Prostate gland (tissue), 2 donors: Measurements from ENCODE around the gene KLHL2. TPM values are rescaled to one million over a fixed set of nuclear protein-coding genes. Genes with fewer than 3 reads are reported as not detected.
A peak's percentile ranks its signal among the peaks of the same experiment; 100 is the strongest.

Experiments used
- DNase-seq: peaks from one replicate; pipeline ENCODE4 v3.0.0-alpha.2; 2019; ENCODE audit warnings: low spot score
- H3K27ac ChIP-seq, 2 donors: fragments of 200-600 bp; sonication (generic); 2 replicates each; pipeline ENCODE4 v1.5.1; 2017 to 2019
- H3K27me3 ChIP-seq: fragments of 200-600 bp; sonication (generic); replicated peaks from 2 replicates; pipeline ENCODE4 v1.5.1; 2019; ENCODE audit not compliant: insufficient read depth
- H3K36me3 ChIP-seq, 2 donors: fragments of 200-600 bp; sonication (generic); 1 replicate in 1 of 2; 2 replicates in 1 of 2; pipeline versions ENCODE4 v1.5.1 to v1.8.1; 2017 to 2019
- H3K4me1 ChIP-seq: fragments of 200-600 bp; sonication (generic); replicated peaks from 2 replicates; pipeline ENCODE4 v1.5.1; 2019
- H3K4me3 ChIP-seq, 2 donors: fragments of 200-600 bp; sonication (generic); 2 replicates each; pipeline ENCODE4 v1.5.1; 2017 to 2019
- H3K9me3 ChIP-seq: fragments of 200-600 bp; sonication (generic); 2 replicates; pipeline ENCODE4 v1.5.1; 2017
- POLR2A ChIP-seq: fragments of 450-650 bp; IDR thresholded peaks from one replicate; pipeline ENCODE4 v1.6.1; 2016; ENCODE audit warnings: antibody characterized with exemption, mild to moderate bottlenecking
- POLR2AphosphoS5 ChIP-seq: sonication (generic); formaldehyde crosslinking; IDR thresholded peaks from one replicate; pipeline ENCODE4 v1.6.1; 2017; ENCODE audit warnings: antibody characterized with exemption
- WGBS: methylation state at CpG from one replicate; pipeline ENCODE4 v1.1.5; 2018; 5-methylcytosine and 5-hydroxymethylcytosine counted together
- intact Hi-C: fragments of 100-400 bp; cut with DNase I; formaldehyde crosslinking; loops from one replicate; pipeline ENCODE4 v1.14.2; 2022
- total RNA-seq, 2 donors: library from RNA; depleted of rRNA; stranded (reverse); fragments of >200 nt; gene quantifications; one replicate each; pipeline ENCODE4 v1.1.0, GENCODE V29; 2016
- TF ChIP-seq, protein P1 (sequence below), 4 experiments: fragments of 200-600 bp in 2 of 4; fragments of 450-650 bp in 2 of 4; sonication (generic) in 2 of 4; IDR thresholded peaks; 1 replicate in 3 of 4; 2 replicates in 1 of 4; pipeline ENCODE4 v1.5.1; 2016 to 2019; ENCODE audit warnings: antibody characterized with exemption in 4 of 4, mild to moderate bottlenecking in 2 of 4, moderate library complexity in 2 of 4

Gene KLHL2
- total RNA-seq, 2 donors from 2014 or later: 20.4 to 22.2 TPM

- no peak overlapping the region for H3K27ac ChIP-seq
- 95% methylated on average over 5 of the region's 5 CpGs for WGBS
- H3K27me3 ChIP-seq: no peaks in the 10 kb centered on the region
- intact Hi-C loops: no loop called here
- TF ChIP-seq POLR2AphosphoS5 (no peak), POLR2A (no peak)
- TF ChIP-seq, protein P1, sequence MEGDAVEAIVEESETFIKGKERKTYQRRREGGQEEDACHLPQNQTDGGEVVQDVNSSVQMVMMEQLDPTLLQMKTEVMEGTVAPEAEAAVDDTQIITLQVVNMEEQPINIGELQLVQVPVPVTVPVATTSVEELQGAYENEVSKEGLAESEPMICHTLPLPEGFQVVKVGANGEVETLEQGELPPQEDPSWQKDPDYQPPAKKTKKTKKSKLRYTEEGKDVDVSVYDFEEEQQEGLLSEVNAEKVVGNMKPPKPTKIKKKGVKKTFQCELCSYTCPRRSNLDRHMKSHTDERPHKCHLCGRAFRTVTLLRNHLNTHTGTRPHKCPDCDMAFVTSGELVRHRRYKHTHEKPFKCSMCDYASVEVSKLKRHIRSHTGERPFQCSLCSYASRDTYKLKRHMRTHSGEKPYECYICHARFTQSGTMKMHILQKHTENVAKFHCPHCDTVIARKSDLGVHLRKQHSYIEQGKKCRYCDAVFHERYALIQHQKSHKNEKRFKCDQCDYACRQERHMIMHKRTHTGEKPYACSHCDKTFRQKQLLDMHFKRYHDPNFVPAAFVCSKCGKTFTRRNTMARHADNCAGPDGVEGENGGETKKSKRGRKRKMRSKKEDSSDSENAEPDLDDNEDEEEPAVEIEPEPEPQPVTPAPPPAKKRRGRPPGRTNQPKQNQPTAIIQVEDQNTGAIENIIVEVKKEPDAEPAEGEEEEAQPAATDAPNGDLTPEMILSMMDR (IDR thresholded peaks at IDR 0.05): no peak
- no peak overlapping the region for H3K4me3 ChIP-seq
- DNase-seq: no peak
- no peaks in the 10 kb centered on the region for H3K4me1 ChIP-seq
- no peaks in the 10 kb centered on the region for H3K36me3 ChIP-seq
- no peaks in the 10 kb centered on the region for H3K9me3 ChIP-seq
These were observed 144.2 kb downstream of the KLHL2 start for GRCh38 chr4:165351359-165352130.

DNA sequence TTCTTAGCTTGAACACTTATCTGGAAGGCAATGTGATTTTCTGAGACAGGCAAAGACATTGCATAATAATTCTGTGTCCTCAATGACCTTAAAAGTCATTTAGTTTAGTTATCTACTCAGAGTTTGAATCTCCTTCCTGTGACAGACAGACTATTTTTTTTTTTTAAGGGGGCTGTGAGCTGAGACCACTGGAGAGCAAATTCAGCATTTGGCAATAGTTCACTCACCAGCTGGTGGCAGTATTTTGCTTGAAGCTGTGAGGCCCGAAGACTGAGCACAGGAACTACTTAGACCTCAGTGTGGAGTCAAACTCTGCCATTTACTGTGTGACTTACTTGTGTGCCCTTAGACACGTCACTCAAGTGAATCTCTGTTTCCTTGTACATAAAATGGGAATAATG is 148.5 kb downstream of the KLHL2 start:
- peak; percentile 51 for DNase-seq
- Histone ChIP-seq H3K27ac (no peak overlapping the region), H3K9me3 (no peaks in the 10 kb centered on the region), H3K36me3 (no peaks in the 10 kb centered on the region), H3K4me1 (no peaks in the 10 kb centered on the region), H3K4me3 (no peak overlapping the region), H3K27me3 (no peaks in the 10 kb centered on the region)
- intact Hi-C loops: no loop called here
- 9% methylated on average over 2 of the region's 2 CpGs for WGBS
- TF ChIP-seq POLR2A: no peak
- TF ChIP-seq POLR2AphosphoS5: peak; percentile 30
- TF ChIP-seq, protein P1 (IDR thresholded peaks at IDR 0.05): peak in 3 of 4 experiments; percentile 43 to 56 (median 46)

- Histone ChIP-seq H3K27ac (no peak overlapping the region), H3K4me1 (no peaks in the 10 kb centered on the region), H3K4me3 (no peak overlapping the region), H3K9me3 (no peaks in the 10 kb centered on the region), H3K36me3 (no peaks in the 10 kb centered on the region), H3K27me3 (no peaks in the 10 kb centered on the region)
- WGBS: 80% methylated on average over 2 of the region's 2 CpGs
- no peak for TF ChIP-seq POLR2AphosphoS5
- TF ChIP-seq POLR2A: no peak
- TF ChIP-seq, protein P1 (IDR thresholded peaks at IDR 0.05): no peak
- intact Hi-C loops: no loop called here
- no peak for DNase-seq
These were observed 152.1 kb downstream of the KLHL2 start for GRCh38 chr4:165359506-165359905.

DNA sequence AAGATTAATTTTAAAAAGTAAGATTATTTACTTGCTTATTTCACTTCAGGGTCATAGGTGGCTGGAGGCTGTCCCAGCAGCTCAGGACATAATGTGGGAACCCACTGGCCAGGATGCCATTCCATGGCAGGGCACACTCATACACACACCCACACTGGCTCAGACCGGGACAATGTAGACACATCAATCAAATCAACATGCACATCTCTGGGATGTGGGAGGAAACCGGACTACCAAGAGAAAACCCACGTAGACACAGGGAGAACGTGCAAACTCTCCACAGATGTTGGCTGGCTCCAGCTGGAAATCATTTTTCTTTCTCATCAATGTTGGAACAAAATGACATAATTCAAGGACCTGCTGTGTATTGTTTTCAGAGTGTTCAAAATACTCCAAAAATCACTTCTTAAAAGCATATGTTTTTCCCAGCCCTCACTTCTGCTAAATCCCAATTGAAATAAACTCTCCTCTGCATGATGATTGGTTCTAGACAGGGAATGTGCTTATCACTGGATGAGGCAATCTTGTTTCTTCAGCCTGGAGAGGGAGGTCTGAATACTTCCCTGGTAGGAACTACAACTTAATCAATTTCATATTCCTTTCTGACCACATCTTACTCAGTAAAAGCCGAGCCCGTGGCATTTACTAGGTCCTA is 152.8 kb downstream of the KLHL2 start:
- no peak for TF ChIP-seq POLR2A
- no peak for TF ChIP-seq POLR2AphosphoS5
- TF ChIP-seq, protein P1 (IDR thresholded peaks at IDR 0.05): no peak
- Histone ChIP-seq H3K27ac (no peak overlapping the region), H3K4me3 (no peak overlapping the region), H3K4me1 (no peaks in the 10 kb centered on the region), H3K9me3 (no peaks in the 10 kb centered on the region), H3K36me3 (no peaks in the 10 kb centered on the region), H3K27me3 (no peaks in the 10 kb centered on the region)
- WGBS: 77% methylated on average over 6 of the region's 6 CpGs
- no peak for DNase-seq
- intact Hi-C loops: no loop called here
